HG02973 (cell line): ENCODE data around the gene BRPF1.

Source experiments
- ATAC-seq: cut with Tn5 transposase; IDR thresholded peaks from one replicate; pipeline ENCODE4 v1.9.1; 2021; ENCODE audit warnings: moderate library complexity; ENCODE audit not compliant: unreplicated experiment

BRPF1 gene

DNA sequence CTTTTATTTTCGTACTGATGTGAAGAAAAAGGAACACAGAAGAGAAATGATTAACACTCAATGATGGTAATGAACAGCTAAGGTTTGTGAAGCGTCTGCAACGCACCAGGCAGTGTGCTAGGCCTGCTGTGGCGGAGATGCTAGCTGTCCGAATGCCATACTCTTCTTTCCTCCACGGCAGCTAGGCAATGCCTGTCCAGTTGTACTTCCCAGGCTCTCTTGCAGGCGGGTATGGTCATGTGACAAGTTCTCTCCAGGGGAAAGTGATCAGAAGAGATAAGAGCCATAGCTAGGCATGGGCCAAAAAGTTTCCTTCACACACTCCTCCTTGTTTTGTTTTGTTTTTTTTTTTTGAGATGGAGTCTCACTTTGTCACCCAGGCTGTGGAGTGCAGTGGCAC, 54.1 kb downstream of the BRPF1 start:
- no peak for ATAC-seq

DNA sequence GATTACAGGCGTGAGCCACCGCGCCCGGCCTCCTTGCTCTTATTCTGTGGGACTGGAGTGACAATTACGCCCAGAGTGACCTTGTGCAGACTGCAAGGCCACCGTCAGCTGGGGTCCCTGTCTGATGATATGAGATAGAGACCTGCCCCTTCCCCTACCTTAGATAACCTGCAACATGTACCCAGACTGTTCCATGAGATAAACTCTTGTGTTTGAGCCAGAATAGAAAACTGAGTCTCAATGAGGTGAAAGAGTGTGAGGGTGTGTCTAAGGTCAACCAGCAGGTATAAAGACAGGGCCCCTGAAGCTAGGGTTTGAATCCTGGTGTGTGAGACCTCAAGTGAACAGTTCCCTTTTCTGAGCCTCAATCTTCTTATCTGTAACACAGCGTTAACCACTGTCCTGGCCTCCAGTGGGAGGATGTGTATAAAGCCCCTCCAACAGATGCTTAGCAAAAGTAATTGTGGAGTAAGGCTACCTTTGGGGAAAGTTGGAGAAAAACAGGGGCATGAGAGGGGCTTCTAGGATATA, 54.7 kb downstream of the BRPF1 start:
- no peak for ATAC-seq

DNA sequence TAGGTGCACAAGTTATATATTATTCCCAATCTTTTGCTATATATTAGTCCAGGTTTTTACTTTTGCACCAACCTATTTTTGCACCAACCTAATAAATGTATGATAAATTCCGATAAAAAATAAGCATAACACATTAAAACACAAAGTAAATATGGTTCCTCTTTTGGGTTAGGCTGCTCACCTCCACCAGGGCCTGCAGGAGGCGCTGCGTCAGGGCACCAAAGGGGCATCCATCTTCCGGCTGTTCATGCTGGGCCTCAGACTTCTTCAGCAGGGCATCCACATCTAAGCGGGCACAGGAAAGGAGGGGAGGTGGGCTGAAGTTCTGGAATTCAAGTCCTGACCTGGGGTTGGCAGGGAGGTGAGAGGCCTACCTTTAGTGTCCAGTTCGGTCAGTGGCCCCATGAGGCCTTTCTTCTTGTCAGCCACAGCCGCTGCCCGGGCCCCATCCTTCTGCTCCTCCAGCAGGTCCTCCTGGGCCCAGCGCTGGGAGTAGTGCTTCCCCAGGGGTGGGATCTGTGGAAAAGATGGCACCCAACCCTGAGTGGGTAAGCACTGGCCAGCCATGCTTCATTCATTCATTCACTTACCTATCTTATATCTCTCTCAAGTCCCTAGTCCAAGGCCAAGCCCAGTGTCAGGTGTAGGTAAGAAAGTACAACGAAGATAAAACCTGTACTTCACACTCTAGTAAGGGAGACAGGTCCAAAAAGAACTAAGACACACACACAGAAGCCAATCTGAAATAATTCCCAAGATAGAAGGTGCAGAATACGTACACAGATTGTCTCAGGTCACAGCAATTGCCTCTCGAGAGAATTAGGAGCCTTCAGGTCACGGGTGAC, 55.5 kb downstream of the BRPF1 start:
- no peak for ATAC-seq

DNA sequence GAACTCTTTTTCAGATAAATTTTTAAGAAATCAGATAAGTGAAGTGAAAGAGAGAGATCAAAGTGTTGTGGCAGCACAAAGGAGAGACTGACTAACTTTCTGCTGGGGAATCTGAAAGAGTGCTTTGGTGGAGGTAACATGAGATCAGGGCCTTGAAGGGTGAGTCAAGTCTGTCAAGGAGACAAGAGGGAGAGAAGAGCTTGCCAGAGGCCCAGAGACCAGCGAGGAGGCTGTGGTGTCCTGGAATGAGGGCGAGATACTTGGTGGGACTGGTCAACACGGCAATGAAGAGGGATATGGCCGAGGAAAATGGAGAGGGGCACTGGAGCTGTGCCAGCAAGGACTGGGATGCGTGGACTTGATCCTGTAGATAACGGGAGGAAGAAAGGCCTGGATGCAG, 56.2 kb downstream of the BRPF1 start:
- ATAC-seq, result no peak

DNA sequence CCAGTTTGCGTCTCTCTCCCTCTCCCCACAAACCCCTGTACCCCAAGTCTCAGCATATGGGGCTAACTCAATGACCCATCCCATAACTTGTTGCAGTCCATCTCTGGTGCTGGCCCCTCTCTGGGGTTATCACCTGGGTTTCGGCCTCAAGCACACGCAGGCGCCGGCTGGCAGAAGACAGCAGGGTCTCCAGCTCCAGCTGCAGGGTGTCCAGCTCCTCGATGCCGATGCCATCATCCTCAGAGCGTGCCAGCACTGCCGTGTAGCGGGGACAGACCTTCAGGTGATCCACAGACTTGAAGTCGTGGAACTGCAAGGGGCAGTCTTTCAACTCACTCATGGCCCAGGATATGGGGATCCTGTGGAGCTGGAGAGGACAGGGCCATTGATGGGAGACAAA, 59.6 kb downstream of the BRPF1 start:
- ATAC-seq, result no peak

DNA sequence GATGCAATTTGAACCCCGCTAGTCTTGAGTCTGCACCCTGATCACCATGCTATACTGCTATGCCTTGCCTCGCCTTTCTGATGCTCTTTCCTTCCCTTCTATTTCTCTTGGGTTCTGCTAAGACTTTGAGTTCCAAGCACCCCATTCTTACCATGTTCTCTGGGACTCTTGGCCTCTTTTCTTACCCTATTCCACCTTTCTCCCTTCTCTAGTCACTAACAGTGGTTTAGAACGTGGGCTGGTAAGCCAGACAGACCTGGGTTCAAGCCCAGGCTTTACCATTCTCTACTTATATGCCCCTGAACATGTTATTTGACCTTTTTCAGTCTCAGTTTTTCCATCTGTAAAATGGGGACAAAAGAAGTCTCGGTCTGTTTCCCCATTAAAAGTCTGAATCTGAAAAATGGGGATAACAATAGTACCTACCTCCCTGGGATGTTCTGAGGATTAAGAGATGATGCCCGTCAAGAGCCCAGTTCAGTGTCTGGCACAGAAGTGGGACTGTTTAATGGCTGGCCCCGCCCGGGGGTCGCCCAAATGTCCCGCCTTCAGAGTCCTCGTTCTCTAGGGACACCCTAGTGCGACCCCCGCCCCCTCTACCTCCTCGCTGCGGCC, 60.4 kb downstream of the BRPF1 start:
- no peak for ATAC-seq

DNA sequence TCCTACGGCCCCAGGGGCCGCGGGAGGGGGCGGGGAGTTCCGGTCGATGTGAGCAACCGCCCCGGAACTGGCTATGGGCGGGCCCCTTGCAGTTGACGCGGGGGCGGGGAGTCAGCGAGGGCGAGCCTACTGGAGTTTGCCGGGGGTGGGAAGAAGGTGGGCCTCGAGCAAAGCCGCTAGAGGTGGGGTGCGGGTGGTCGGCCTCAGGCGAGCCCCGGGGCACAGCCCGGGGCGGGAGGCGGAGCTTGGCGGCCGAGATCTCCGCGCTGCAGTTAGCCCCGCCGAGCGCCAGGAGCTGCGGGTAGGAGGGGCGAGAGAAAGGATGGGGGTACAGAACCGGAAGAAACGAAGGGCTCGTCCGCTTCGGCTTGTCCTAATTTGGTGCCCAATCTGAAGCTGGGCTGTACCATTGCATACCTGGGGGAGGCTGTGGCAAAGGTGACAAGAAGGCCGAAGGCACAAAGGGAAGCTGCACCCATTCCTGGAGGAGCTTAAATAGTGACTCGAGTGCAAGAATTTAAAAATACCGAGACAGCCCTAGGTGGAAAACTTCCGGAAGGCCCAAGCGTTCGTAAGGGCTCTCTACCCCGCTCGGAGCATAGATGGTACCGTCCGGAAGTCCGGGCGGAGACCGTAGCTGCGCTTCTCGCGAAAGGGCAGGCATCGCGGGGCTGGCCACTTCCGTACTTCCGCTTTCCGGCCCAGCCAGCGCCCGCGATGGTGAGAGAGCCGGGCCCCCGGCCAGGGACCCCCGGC, 61.0 kb downstream of the BRPF1 start, which contains the start of the genes ARPC4 and TADA3:
ARPC4 (plus strand) TSS at position 678 of the 756 bp plus-strand sequence; CDS start at position 718, 40 bp downstream.
TADA3 (minus strand) TSS at position 69 of the 756 bp plus-strand sequence. CDS start 1,007 bp downstream, outside the sequence.
- peak; percentile 84 for ATAC-seq

DNA sequence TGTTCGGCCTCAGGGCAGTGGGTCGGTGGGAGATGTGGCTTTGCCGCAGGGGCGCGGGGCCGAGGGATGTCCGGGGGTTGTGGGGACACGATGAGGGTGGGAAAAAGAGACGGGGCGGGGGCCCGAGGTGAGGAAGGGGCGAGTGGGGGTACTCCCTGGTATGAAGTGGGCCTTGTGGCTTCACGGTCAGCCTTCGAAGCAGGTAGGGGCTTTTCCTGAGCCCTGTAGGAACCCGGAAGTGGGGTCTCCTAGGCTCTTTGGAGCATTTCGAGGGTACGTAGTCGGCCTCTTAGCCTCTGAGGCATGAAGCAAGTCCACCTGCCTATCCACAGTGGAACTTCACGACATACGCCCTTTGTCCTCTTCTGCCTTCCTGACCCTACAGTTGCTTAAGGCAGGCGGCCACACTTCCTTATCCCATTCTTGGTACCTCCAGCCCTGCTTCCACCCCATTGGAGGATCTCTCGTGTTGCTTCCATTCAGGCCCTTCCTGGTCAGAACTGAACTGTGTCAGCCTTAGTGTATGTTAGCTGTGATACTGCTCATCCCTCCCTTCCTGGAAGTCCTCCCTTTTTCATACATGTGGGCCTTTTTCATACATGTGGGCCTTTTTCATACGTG, 61.7 kb downstream of the BRPF1 start:
- ATAC-seq, result no peak

DNA sequence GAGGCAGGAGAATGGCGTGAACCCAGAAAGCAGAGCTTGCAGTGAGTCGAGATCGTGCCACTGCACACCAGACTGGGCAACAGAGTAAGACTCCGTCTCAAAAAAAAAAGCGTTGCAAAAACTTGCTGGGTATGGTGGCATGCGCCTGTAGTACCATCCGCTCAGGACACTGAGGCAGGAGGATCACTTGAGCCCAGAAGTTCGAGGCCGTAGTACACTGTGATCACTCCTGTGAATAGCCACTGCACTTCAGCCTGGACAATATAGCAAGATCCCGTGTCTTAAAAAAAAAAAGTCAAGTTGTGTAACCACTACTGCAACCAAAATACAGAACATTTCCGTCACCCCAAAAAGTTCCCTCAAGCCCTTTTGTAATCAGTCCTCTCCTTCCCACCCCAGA, 62.9 kb downstream of the BRPF1 start:
- ATAC-seq, result no peak

DNA sequence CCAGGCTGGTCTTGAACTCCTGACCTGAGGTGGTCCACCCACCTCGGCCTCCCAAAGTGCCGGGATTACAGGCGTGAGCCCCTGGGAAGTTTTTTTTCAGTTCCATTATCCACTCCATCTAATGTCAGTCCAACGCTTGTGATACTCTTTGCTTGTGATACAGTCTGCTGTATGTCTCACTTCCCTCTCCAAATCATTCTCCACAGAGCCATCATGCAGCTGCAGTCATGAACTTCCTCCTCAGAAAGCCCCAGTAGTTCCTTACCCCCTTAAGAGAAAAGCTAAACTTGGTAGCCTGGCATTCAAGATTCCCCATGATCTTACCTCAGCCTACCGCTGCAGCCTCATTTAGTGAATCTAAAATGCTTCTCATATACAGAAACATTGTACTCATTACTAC, 63.7 kb downstream of the BRPF1 start:
- no peak for ATAC-seq

DNA sequence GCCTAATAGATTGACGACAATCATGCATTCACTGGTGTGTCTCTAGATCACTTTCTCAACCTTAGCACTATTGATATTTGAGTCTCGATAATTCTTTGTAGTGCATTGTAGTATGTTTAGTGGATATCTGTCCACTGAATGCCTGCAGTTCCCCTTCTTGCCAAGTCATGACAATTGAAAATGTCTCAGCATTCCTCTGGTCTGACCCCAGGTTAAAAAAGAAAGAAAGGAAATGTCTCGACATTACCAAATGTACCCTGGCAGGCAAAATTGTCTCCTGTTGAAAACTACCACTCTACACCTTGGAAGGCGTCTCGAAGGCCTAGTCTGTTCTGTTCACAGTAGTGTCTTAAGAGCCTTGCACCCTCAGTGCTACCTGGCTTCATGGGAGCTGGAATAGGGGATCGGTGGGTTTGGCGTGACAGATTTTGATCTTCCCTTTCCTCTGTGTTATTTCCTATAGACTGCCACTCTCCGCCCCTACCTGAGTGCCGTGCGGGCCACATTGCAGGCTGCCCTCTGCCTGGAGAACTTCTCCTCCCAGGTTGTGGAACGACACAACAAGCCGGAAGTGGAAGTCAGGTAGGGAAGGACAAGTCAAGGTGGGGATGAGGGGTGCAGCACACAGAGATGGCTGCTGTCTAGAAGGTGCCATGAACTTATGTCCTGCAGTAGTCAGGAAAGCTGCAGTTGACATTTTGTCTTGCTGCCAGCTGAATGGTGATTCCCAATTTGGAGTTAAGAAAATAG, 65.8 kb downstream of the BRPF1 start:
- no peak for ATAC-seq
